Germinal center (tissue), 1 donor: ENCODE measurements around the gene CEP170.
"Not testable (repeated sequence)": the region's sequence is repeated elsewhere in the genome, so short reads cannot be mapped to it uniquely, and the experiment has no call there.

Experiments
- DNase-seq: peaks from one replicate; pipeline ENCODE4 v3.0.0; 2012; ENCODE audit warnings: mixed read lengths, low spot score

Gene CEP170

GRCh38 chr1:243173758-243174369, 81.2 kb downstream of the CEP170 start:
- not testable (repeated sequence) for DNase-seq

- not testable (repeated sequence) for DNase-seq
Measured at GRCh38 chr1:243164911-243165310, 90.2 kb downstream of the CEP170 start.

- not testable (repeated sequence) for DNase-seq
Measured at GRCh38 chr1:243150906-243151305, 104.2 kb downstream of the CEP170 start.

GRCh38 chr1:243149120-243149519, 106.0 kb downstream of the CEP170 start:
- not testable (repeated sequence) for DNase-seq

- DNase-seq, result not testable (repeated sequence)
Measured at GRCh38 chr1:243147351-243147750, 107.7 kb downstream of the CEP170 start.

- DNase-seq, result not testable (repeated sequence)
Measured at GRCh38 chr1:243140498-243140897, 114.6 kb downstream of the CEP170 start.

GRCh38 chr1:243122876-243123409, 132.1 kb downstream of the CEP170 start:
- not testable (repeated sequence) for DNase-seq

GRCh38 chr1:243121939-243122338, 133.1 kb downstream of the CEP170 start:
- DNase-seq, result not testable (repeated sequence)

GRCh38 chr1:243118601-243119322, 136.3 kb downstream of the CEP170 start:
- not testable (repeated sequence) for DNase-seq

- not testable (repeated sequence) for DNase-seq
Measured at GRCh38 chr1:243116187-243116586, 138.9 kb downstream of the CEP170 start.

GRCh38 chr1:243114769-243115168, 140.3 kb downstream of the CEP170 start:
- not testable (repeated sequence) for DNase-seq

GRCh38 chr1:243114059-243114713, 140.9 kb downstream of the CEP170 start:
- DNase-seq, result peak; percentile 5

- DNase-seq, result not testable (repeated sequence)
Measured at GRCh38 chr1:243107171-243107570, 147.9 kb downstream of the CEP170 start.

GRCh38 chr1:243105652-243106332, 149.3 kb downstream of the CEP170 start:
- DNase-seq, result not testable (repeated sequence)

GRCh38 chr1:243105104-243105503, 150.0 kb downstream of the CEP170 start:
- DNase-seq, result not testable (repeated sequence)

- not testable (repeated sequence) for DNase-seq
Measured at GRCh38 chr1:243104452-243104851, 150.6 kb downstream of the CEP170 start.

- DNase-seq, result peak; percentile 38
Measured at GRCh38 chr1:243101551-243102050, 153.5 kb downstream of the CEP170 start.

GRCh38 chr1:243087368-243087767, 167.7 kb downstream of the CEP170 start:
- not testable (repeated sequence) for DNase-seq
